ENCODE results near the gene UGT1A5. TPM values are rescaled to one million over a fixed set of nuclear protein-coding genes. Genes with fewer than 3 reads are reported as not detected.

Gene UGT1A5
- total and polyA plus RNA-seq, 2 of the 8 experiments (the other 6 are each of a cell fraction or from before 2014, with no cell fraction given) = not detected

DNA sequence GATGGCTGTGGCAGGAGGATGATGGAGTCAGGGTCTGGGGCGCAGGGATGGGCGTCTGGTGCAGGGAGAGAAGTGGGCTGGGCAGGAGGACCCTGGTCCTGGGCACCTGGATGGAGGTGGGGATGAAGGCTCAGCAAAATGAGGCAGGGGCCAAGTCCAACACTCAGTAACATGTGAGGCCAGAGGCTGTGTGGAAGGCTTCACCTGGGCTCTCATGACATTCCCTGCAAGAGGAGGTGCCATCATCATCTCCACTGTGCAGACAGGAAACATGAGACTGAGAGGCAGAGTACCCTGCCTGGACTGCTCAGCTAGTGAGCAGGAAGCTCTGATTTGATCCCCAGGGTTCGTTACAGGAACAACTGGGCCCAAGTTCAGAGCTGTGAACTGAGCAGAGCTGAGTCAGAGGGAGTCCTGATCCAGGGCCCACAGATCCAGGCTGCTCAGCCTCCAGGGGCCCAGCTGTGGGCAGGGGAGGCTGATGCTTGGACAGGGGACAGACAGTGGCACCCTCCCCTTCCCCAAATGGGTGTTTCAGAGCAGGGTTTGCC is 104.7 kb downstream of the UGT1A5 start:
- Histone ChIP-seq H3K4ac (replicated peaks; ENCODE audit: insufficient read length, low read depth, low read length) (no peak overlapping the region), H2BK20ac (ENCODE audit: low read length) (no peak overlapping the region), H3K79me2 (ENCODE audit: control insufficient read depth in 1 of 2, insufficient read depth in 2 of 2, low read length in 2 of 2) (no peaks in the 10 kb centered on the region), H3K23me2 (ENCODE audit: low read depth, low read length) (no peaks in the 10 kb centered on the region), H2BK120ac (replicated peaks; ENCODE audit: low read depth, low read length) (no peak overlapping the region), H3K4me3 (ENCODE audit: extremely low read depth in 1 of 4, insufficient read depth in 2 of 4, low read depth in 3 of 4, low read length in 4 of 4) (no peak overlapping the region), H3K4me1 (replicated peaks in 1 of 4; ENCODE audit: control insufficient read depth in 3 of 4, insufficient read depth in 4 of 4, low read length in 3 of 4) (no peaks in the 10 kb centered on the region), H3K27ac (ENCODE audit: low read depth, low read length) (no peak overlapping the region), H3K27me3 (replicated peaks in 1 of 4; ENCODE audit: control insufficient read depth in 3 of 4, extremely low read depth in 1 of 4, insufficient read depth in 3 of 4, low read length in 3 of 4) (no peaks in the 10 kb centered on the region), H4K8ac (ENCODE audit: extremely low read depth, insufficient read depth, low read length) (no peak overlapping the region), H3K14ac (ENCODE audit: insufficient read length) (no peak overlapping the region), H3K56ac (replicated peaks; ENCODE audit: insufficient read length, low read depth, low read length) (no peak overlapping the region), H3K79me1 (ENCODE audit: low read depth, low read length) (no peaks in the 10 kb centered on the region), H3K36me3 (ENCODE audit: control insufficient read depth in 2 of 4, insufficient read depth in 4 of 4, low read length in 3 of 4) (no peaks in the 10 kb centered on the region), H2BK12ac (ENCODE audit: low read depth, low read length) (no peak overlapping the region), H2AK5ac (ENCODE audit: low read depth, low read length) (no peak overlapping the region), H4K20me1 (replicated peaks in 1 of 2; ENCODE audit: control insufficient read depth in 1 of 2, insufficient read depth in 2 of 2, low read length in 2 of 2) (no peaks in the 10 kb centered on the region), H4K91ac (replicated peaks; ENCODE audit: insufficient read length, low read length) (no peak overlapping the region), H2AFZ (ENCODE audit: low read length) (no peak overlapping the region), H3K9ac (replicated peaks in 1 of 4; ENCODE audit: extremely low read depth in 1 of 4, low read depth in 3 of 4, low read length in 3 of 4) (no peak overlapping the region), H2BK5ac (ENCODE audit: low read depth, low read length) (no peak overlapping the region), H3K23ac (ENCODE audit: insufficient read length) (no peak overlapping the region), H3K9me3 (ENCODE audit: insufficient read depth in 2 of 2, low read depth in 1 of 2, low read length in 1 of 2) (no peaks in the 10 kb centered on the region), H3K18ac (ENCODE audit: extremely low read depth, low read length) (no peak overlapping the region), H4K5ac (ENCODE audit: insufficient read length, low read depth, low read length) (no peak overlapping the region), H3K4me2 (ENCODE audit: insufficient read depth in 1 of 2, low read depth in 2 of 2, low read length in 2 of 2) (no peak overlapping the region), H2BK15ac (ENCODE audit: low read length) (no peak overlapping the region)
- 84% methylated on average over 3 of the region's 3 CpGs; no CpG with 5 or more reads in 1 of the 2 experiments for WGBS, 2 experiments (ENCODE audit: extremely low coverage in 1 of 2, insufficient coverage in 1 of 2, insufficient read length in 1 of 2, insufficient replicate concordance in 2 of 2, low coverage in 1 of 2, low lambda C conversion rate in 2 of 2, missing lambda C conversion rate in 1 of 2)
- CTCF ChIA-PET (ENCODE audit: partially characterized antibody) = interaction anchor here (2.6 kb wide), 1 partner anchor 15 kb away, joined by 11 read pairs; no protein-coding TSS in a partner anchor
- TF ChIP-seq JUN (IDR thresholded peaks at IDR 0.05; ENCODE audit: low read depth, low read length) = no peak
- no peak for TF ChIP-seq TAF7 (optimal IDR thresholded peaks at IDR 0.05; ENCODE audit: borderline replicate concordance, low read depth, low read length)
- no peak for TF ChIP-seq RNF2 (IDR thresholded peaks at IDR 0.05; ENCODE audit: borderline replicate concordance, low read depth, low read length, missing control alignments, poor library complexity, severe bottlenecking)
- TF ChIP-seq, protein P1, sequence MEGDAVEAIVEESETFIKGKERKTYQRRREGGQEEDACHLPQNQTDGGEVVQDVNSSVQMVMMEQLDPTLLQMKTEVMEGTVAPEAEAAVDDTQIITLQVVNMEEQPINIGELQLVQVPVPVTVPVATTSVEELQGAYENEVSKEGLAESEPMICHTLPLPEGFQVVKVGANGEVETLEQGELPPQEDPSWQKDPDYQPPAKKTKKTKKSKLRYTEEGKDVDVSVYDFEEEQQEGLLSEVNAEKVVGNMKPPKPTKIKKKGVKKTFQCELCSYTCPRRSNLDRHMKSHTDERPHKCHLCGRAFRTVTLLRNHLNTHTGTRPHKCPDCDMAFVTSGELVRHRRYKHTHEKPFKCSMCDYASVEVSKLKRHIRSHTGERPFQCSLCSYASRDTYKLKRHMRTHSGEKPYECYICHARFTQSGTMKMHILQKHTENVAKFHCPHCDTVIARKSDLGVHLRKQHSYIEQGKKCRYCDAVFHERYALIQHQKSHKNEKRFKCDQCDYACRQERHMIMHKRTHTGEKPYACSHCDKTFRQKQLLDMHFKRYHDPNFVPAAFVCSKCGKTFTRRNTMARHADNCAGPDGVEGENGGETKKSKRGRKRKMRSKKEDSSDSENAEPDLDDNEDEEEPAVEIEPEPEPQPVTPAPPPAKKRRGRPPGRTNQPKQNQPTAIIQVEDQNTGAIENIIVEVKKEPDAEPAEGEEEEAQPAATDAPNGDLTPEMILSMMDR (IDR thresholded peaks at IDR 0.05; ENCODE audit: control extremely low read depth in 1 of 3, insufficient read depth in 1 of 3, low read depth in 1 of 3, low read length in 3 of 3) = no peak
- TF ChIP-seq HDAC6 (IDR thresholded peaks at IDR 0.05; ENCODE audit: low read depth, low read length) = no peak
- TF ChIP-seq KDM5A (IDR thresholded peaks at IDR 0.05; ENCODE audit: low read length) = no peak
- no peak for TF ChIP-seq POU5F1 (IDR thresholded peaks at IDR 0.05; ENCODE audit: low read depth, low read length)
- TF ChIP-seq RBBP5 (IDR thresholded peaks at IDR 0.05; ENCODE audit: borderline replicate concordance, low read depth, low read length) = no peak
- TF ChIP-seq SRF (IDR thresholded peaks at IDR 0.05; ENCODE audit: low read depth, low read length) = no peak
- TF ChIP-seq EZH2 (IDR thresholded peaks at IDR 0.05; ENCODE audit: low read depth, low read length, severe bottlenecking) = no peak
- POLR2A ChIA-PET (ENCODE audit: partially characterized antibody) = no interaction called here
- DNase-seq (ENCODE audit: low read depth in 1 of 2, low spot score in 2 of 2) (no peak), FAIRE-seq (no peak)

Measured in H1 (cell line).